H9 (cell line): Measurements from ENCODE around the gene MAML3. TPM values are rescaled to one million over a fixed set of nuclear protein-coding genes. Genes with fewer than 3 reads are reported as not detected.

Experiments used
- DNase-seq: peaks from one replicate; pipeline ENCODE4 v3.0.0-alpha.2; 2017
- H2AFZ ChIP-seq: one replicate; pipeline ENCODE4 v1.6.1; 2013; ENCODE audit warnings: mild to moderate bottlenecking, low read length, control low read depth, moderate library complexity
- H2AK5ac ChIP-seq: 2 replicates; pipeline ENCODE4 v1.6.1; 2013; ENCODE audit warnings: low read length, control low read depth, mixed read lengths; ENCODE audit not compliant: insufficient read length
- H2BK120ac ChIP-seq: one replicate; pipeline ENCODE4 v1.6.1; 2013; ENCODE audit warnings: low read depth, mild to moderate bottlenecking, low read length, control low read depth, inconsistent platforms; ENCODE audit not compliant: poor library complexity, severe bottlenecking
- H2BK12ac ChIP-seq: 2 replicates; pipeline ENCODE4 v1.6.1; 2013; ENCODE audit warnings: low read length, control low read depth, mixed read lengths, low read depth; ENCODE audit not compliant: insufficient read length
- H2BK15ac ChIP-seq: 2 replicates; pipeline ENCODE4 v1.6.1; 2013; ENCODE audit warnings: low read depth, low read length, control low read depth
- H2BK20ac ChIP-seq: one replicate; pipeline ENCODE4 v1.6.1; 2013; ENCODE audit warnings: low read depth, mild to moderate bottlenecking, low read length, control low read depth, inconsistent platforms; ENCODE audit not compliant: poor library complexity, severe bottlenecking
- H2BK5ac ChIP-seq: 2 replicates; pipeline ENCODE4 v1.6.1; 2013; ENCODE audit warnings: low read length, control low read depth, mixed read lengths; ENCODE audit not compliant: insufficient read length
- H3K14ac ChIP-seq: 2 replicates; pipeline ENCODE4 v1.6.1; 2013; ENCODE audit warnings: low read length, control low read depth; ENCODE audit not compliant: insufficient read depth
- H3K18ac ChIP-seq: 2 replicates; pipeline ENCODE4 v1.6.1; 2013; ENCODE audit warnings: low read depth, mild to moderate bottlenecking, mixed read lengths, low read length, control low read depth; ENCODE audit not compliant: insufficient read length
- H3K23ac ChIP-seq: 2 replicates; pipeline ENCODE4 v1.6.1; 2013; ENCODE audit warnings: low read length, control low read depth, mixed read lengths, low read depth; ENCODE audit not compliant: insufficient read length
- H3K23me2 ChIP-seq: 2 replicates; pipeline ENCODE4 v1.6.1; 2013; ENCODE audit warnings: low read depth, mild to moderate bottlenecking, mixed read lengths, low read length, control low read depth; ENCODE audit not compliant: insufficient read length, poor library complexity, severe bottlenecking
- H3K27ac ChIP-seq: 2 replicates; pipeline ENCODE4 v1.5.1; 2013; ENCODE audit warnings: low read length, control low read depth, mixed read lengths, low read depth; ENCODE audit not compliant: insufficient read length
- H3K27me3 ChIP-seq: 2 replicates; pipeline ENCODE4 v1.6.1; 2013; ENCODE audit warnings: low read length, control low read depth, inconsistent platforms; ENCODE audit not compliant: insufficient read depth
- H3K4ac ChIP-seq: 2 replicates; pipeline ENCODE4 v1.6.1; 2013; ENCODE audit warnings: low read depth, mild to moderate bottlenecking, control low read depth, inconsistent platforms, low read length, moderate library complexity
- H3K4me1 ChIP-seq: 2 replicates; pipeline ENCODE4 v1.6.1; 2013; ENCODE audit warnings: low read length, control low read depth, inconsistent platforms; ENCODE audit not compliant: insufficient read depth
- H3K4me2 ChIP-seq: 2 replicates; pipeline ENCODE4 v1.6.1; 2013; ENCODE audit warnings: low read length, control low read depth, mixed read lengths; ENCODE audit not compliant: insufficient read length, insufficient read depth
- H3K56ac ChIP-seq: 2 replicates; pipeline ENCODE4 v1.6.1; 2013; ENCODE audit warnings: low read depth, mild to moderate bottlenecking, mixed read lengths, low read length, control low read depth; ENCODE audit not compliant: insufficient read length
- H3K79me1 ChIP-seq: 2 replicates; pipeline ENCODE4 v1.6.1; 2013; ENCODE audit warnings: low read depth, mild to moderate bottlenecking, moderate library complexity, low read length, control low read depth, inconsistent platforms; ENCODE audit not compliant: insufficient read depth, poor library complexity, severe bottlenecking
- H3K79me2 ChIP-seq: 2 replicates; pipeline ENCODE4 v1.6.1; 2013; ENCODE audit warnings: low read length, control low read depth, inconsistent platforms; ENCODE audit not compliant: insufficient read depth
- H3K9ac ChIP-seq: 2 replicates; pipeline ENCODE4 v1.6.1; 2013; ENCODE audit warnings: low read length, control low read depth, mixed read lengths; ENCODE audit not compliant: insufficient read length; ENCODE audit errors: extremely low read depth
- H3K9me3 ChIP-seq: one replicate; pipeline ENCODE4 v1.6.1; 2013; ENCODE audit warnings: low read depth, low read length, inconsistent platforms; ENCODE audit not compliant: control insufficient read depth
- H3T11ph ChIP-seq: one replicate; pipeline ENCODE4 v1.6.1; 2013; ENCODE audit warnings: mild to moderate bottlenecking, low read length, control low read depth, inconsistent platforms
- H4K20me1 ChIP-seq: one replicate; pipeline ENCODE4 v1.6.1; 2013; ENCODE audit not compliant: control insufficient read depth, insufficient read length, insufficient read depth
- H4K5ac ChIP-seq: 2 replicates; pipeline ENCODE4 v1.6.1; 2013; ENCODE audit warnings: low read depth, mild to moderate bottlenecking, mixed read lengths, low read length, control low read depth; ENCODE audit not compliant: insufficient read length
- H4K8ac ChIP-seq: replicated peaks from 2 replicates; pipeline ENCODE4 v1.6.1; 2013; ENCODE audit warnings: low read length, control low read depth, mixed read lengths, low read depth; ENCODE audit not compliant: insufficient read length
- H4K91ac ChIP-seq: 2 replicates; pipeline ENCODE4 v1.6.1; 2013; ENCODE audit warnings: low read depth, mild to moderate bottlenecking, moderate library complexity, mixed read lengths, low read length, control low read depth; ENCODE audit not compliant: insufficient read length
- H3K27ac Mint-ChIP-seq, 3 experiments: 2 replicates in 2 of 3; 3 replicates in 1 of 3; pipeline ENCODE4 v1.8.0; 2020 to 2021; ENCODE audit warnings: mixed read lengths in 3 of 3, mild to moderate bottlenecking in 1 of 3, moderate library complexity in 1 of 3
- H3K27me3 Mint-ChIP-seq: 2 replicates; pipeline ENCODE4 v1.8.0; 2021; ENCODE audit warnings: low read depth, mild to moderate bottlenecking, moderate library complexity, mixed read lengths
- H3K36me3 Mint-ChIP-seq, 3 experiments: 2 replicates in 2 of 3; 3 replicates in 1 of 3; pipeline ENCODE4 v1.8.0; 2020 to 2021; ENCODE audit warnings: low read depth in 3 of 3, mixed read lengths in 3 of 3; ENCODE audit not compliant: insufficient read depth in 1 of 3
- H3K4me1 Mint-ChIP-seq, 2 experiments: 2 replicates each; pipeline ENCODE4 v1.8.0; 2020; ENCODE audit warnings: mixed read lengths in 2 of 2
- H3K4me3 Mint-ChIP-seq, 2 experiments: 2 replicates in 1 of 2; 3 replicates in 1 of 2; pipeline ENCODE4 v1.8.0; 2020 to 2021; ENCODE audit warnings: mild to moderate bottlenecking in 2 of 2, mixed read lengths in 2 of 2, moderate library complexity in 1 of 2
- H3K9me3 Mint-ChIP-seq, 2 experiments: 2 replicates in 1 of 2; 3 replicates in 1 of 2; pipeline ENCODE4 v1.8.0; 2020; ENCODE audit warnings: mild to moderate bottlenecking in 2 of 2, mixed read lengths in 2 of 2, moderate library complexity in 1 of 2
- WGBS: extraction: QIAGEN DNeasy Blood & Tissue Kit; methylation state at CpG from one replicate; pipeline ENCODE4 v1.1.7; 2013; ENCODE audit warnings: missing lambda C conversion rate, low lambda C conversion rate, mixed read lengths; ENCODE audit not compliant: insufficient read length; ENCODE audit errors: extremely low coverage; 5-methylcytosine and 5-hydroxymethylcytosine counted together
- total RNA-seq: library from RNA; stranded (reverse); gene quantifications from 2 replicates; pipeline ENCODE4 v1.2.1, GENCODE V29; 2021
- TF ChIP-seq, protein P1 (sequence below): fragments of 200-600 bp; sonication (generic); conservative IDR thresholded peaks from 3 replicates; pipeline ENCODE4 v1.8.0; 2021; ENCODE audit warnings: antibody characterized with exemption, mild to moderate bottlenecking

The MAML3 gene
- total RNA-seq, 1 experiment from 2014 or later = 3.9 TPM

DNA sequence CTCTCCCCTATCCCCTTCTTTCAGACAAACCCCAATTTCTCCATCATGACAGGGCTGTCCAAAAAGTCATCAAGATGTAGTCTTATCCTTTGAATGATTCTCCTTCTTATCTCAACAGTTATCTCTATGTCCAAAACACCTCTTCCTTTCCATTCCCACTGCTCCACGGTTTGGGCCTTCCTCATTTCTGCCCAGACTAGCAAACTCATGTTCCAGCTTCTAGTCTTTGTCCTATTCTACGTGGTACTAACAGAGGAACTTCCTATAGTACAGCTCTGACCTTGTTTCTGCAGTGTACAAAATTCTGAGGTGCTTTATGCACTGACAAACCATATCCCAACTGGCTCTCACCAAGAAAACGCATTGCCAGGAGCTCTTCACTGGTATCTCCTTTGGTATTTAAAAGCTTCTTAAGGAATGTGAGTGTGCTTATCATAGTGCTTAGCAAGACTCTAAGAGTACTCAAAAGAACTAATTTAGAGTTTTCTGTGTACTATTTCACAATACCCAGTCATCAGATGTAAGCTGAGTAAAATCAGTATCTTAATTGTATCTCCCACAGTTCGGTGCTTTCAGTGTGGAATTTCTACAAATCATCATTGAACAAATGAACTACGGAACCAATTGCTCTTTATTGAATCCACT is 65.5 kb downstream of the MAML3 start:
- Histone ChIP-seq H3K9me3 (no peaks in the 10 kb centered on the region), H3K23me2 (no peaks in the 10 kb centered on the region), H3K4me2 (no peak overlapping the region), H3K79me1 (no peaks in the 10 kb centered on the region), H2BK120ac (no peak overlapping the region), H3K14ac (no peak overlapping the region), H3K27ac (no peak overlapping the region), H4K20me1 (no peaks in the 10 kb centered on the region), H3K18ac (no peak overlapping the region), H3K4me1 (peaks cover 13% of the 10 kb centered on the region; the same call in 1 of the 2 replicates), H2BK5ac (no peak overlapping the region), H3T11ph (no peak overlapping the region), H4K8ac (no peak overlapping the region), H4K5ac (no peak overlapping the region), H3K4ac (no peak overlapping the region), H2AFZ (no peak overlapping the region), H2BK20ac (no peak overlapping the region), H2BK12ac (no peak overlapping the region), H3K23ac (no peak overlapping the region), H3K56ac (no peak overlapping the region), H2BK15ac (no peak overlapping the region), H3K27me3 (no peaks in the 10 kb centered on the region), H3K79me2 (no peaks in the 10 kb centered on the region), H3K9ac (no peak overlapping the region), H4K91ac (no peak overlapping the region), H2AK5ac (no peak overlapping the region)
- Mint-ChIP-seq H3K36me3 (no peaks in the 10 kb centered on the region), H3K27ac (no peak overlapping the region), H3K4me3 (no peak overlapping the region), H3K4me1 (peaks cover 46 to 50% of the 10 kb centered on the region in 2 experiments), H3K9me3 (no peaks in the 10 kb centered on the region), H3K27me3 (no peaks in the 10 kb centered on the region)
- TF ChIP-seq, protein P1, sequence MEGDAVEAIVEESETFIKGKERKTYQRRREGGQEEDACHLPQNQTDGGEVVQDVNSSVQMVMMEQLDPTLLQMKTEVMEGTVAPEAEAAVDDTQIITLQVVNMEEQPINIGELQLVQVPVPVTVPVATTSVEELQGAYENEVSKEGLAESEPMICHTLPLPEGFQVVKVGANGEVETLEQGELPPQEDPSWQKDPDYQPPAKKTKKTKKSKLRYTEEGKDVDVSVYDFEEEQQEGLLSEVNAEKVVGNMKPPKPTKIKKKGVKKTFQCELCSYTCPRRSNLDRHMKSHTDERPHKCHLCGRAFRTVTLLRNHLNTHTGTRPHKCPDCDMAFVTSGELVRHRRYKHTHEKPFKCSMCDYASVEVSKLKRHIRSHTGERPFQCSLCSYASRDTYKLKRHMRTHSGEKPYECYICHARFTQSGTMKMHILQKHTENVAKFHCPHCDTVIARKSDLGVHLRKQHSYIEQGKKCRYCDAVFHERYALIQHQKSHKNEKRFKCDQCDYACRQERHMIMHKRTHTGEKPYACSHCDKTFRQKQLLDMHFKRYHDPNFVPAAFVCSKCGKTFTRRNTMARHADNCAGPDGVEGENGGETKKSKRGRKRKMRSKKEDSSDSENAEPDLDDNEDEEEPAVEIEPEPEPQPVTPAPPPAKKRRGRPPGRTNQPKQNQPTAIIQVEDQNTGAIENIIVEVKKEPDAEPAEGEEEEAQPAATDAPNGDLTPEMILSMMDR = no peak
- WGBS = no CpG with 5 or more reads among the region's 5 CpGs
- no peak for DNase-seq
